GM19438 (cell line): ENCODE data around the gene KCNJ18.
"Not testable (repeated sequence)": the region's sequence is repeated elsewhere in the genome, so short reads cannot be mapped to it uniquely, and the experiment has no call there.

Experiments used
- ATAC-seq: cut with Tn5 transposase; IDR thresholded peaks from one replicate; pipeline ENCODE4 v1.9.1; 2021; ENCODE audit warnings: low read depth; ENCODE audit not compliant: unreplicated experiment

Gene KCNJ18

GRCh38 chr17:21749696-21750531, 57.6 kb downstream of the KCNJ18 start:
- ATAC-seq = not testable (repeated sequence)

GRCh38 chr17:21751111-21751510, 58.8 kb downstream of the KCNJ18 start:
- not testable (repeated sequence) for ATAC-seq
